GM18909 (cell line): Measurements from ENCODE around the gene ZNF761.
"Not testable (repeated sequence)": the region's sequence is repeated elsewhere in the genome, so short reads cannot be mapped to it uniquely, and the experiment has no call there.

Source experiments
- ATAC-seq: cut with Tn5 transposase; IDR thresholded peaks from one replicate; pipeline ENCODE4 v1.9.1; 2021; ENCODE audit warnings: mild to moderate bottlenecking; ENCODE audit not compliant: unreplicated experiment, poor library complexity

The ZNF761 gene

DNA sequence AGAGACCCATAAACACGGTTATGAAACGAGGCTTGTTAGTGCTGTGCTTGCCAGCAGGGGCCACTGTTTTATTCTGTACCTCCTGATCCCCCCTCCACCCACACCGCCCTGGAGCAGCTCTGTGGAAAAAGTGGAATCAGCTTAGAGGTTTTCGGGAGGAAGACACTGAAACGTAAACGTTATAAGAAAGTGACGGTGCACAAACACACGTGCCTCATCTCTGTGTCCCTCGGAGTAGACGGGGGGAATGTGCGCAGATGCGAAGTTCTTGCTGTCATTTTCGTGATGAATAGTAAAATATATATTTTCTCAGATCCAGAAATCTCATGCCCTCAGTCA is 72.5 kb downstream of the ZNF761 start:
- not testable (repeated sequence) for ATAC-seq

DNA sequence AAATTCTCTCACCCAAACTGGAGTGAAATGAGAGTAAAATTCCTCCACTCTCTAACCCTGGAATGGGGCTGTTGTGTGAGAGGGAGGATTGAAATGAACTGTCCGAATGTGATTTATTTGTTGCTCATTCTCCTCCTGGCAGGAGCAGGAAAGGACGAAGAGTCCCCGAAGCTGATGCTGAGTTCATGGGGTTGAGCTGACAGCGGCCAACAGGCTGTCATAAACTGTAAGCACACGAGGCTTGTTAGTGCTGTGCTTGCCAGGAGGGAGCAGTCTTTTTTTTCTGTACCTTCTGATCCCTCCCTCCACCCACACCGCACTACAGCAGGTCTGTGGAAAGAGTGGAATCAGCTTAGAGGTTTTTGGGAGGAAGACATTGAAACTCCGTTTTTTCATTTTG is 73.1 kb downstream of the ZNF761 start:
- no peak for ATAC-seq

DNA sequence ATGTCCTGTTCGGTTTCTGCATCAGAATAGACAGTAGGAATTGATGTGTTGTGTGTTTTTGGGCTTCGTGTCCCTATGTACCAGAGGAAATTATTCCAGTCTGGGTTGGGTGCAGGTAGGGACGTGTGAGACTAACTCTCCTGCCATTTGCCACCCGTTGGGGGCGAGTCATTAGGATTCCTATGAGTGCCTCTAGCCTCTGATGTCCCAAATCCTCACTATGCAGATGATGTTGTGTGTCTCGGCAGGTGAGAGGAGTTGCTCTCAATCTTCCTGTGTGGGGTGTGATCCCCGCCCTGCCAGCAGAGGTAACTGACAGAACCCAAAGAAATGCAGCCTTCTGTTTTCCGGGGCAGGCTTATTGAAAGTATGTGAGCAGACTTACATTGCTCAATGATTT is 74.9 kb downstream of the ZNF761 start:
- ATAC-seq: no peak
